Stimulated activated CD4-positive, alpha-beta T cell treated with anti-CD3 and anti-CD28 coated beads, Interleukin-2, amount 100 ng/mL, for 4 hours (primary cell): ENCODE results near the gene SEPTIN8.
A peak's percentile ranks its signal among the peaks of the same experiment; 100 is the strongest.

Experiments used
- DNase-seq: peaks from one replicate; pipeline ENCODE4 v3.0.0-alpha.2; 2020; ENCODE audit warnings: low read depth

The SEPTIN8 gene

GRCh38 chr5:132777209-132778069, at the start of gene SEPTIN8:
Gene SEPTIN8 (minus strand): TSS chr5:132777239. CDS start chr5:132777137, 102 bp downstream.
- DNase-seq, result no peak

DNA sequence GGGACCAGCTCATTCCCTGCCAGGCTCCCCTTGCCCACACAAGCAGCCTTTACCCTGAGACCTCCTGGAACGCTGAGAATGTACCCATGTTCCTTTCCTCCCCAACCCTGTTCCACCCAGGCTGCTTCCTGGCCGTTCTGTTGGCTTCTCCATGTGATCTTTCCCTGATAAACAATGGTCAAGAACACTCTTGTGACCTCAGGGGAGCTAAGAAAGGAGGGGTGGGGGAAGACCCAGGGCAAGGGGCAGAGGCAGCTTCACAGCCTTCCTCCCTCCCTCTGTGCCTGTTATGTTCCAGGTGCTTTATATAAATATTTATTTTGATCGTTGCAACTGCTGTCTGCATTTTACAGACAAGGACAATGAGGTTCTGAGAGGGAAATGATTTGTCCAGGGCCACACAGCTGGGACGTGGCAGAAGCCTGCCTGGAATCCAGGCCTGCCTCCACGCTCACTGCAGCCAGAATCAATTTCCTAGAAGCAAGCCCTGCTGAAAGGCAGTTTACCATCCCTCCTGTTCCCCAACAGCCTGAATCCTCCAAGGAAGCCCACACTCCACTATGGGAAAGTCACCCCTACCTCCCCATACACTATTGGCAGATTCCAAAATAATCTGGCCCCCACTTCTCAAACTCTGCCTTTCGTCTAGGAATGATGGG, 49.5 kb upstream of the SEPTIN8 start:
- DNase-seq, result no peak

DNA sequence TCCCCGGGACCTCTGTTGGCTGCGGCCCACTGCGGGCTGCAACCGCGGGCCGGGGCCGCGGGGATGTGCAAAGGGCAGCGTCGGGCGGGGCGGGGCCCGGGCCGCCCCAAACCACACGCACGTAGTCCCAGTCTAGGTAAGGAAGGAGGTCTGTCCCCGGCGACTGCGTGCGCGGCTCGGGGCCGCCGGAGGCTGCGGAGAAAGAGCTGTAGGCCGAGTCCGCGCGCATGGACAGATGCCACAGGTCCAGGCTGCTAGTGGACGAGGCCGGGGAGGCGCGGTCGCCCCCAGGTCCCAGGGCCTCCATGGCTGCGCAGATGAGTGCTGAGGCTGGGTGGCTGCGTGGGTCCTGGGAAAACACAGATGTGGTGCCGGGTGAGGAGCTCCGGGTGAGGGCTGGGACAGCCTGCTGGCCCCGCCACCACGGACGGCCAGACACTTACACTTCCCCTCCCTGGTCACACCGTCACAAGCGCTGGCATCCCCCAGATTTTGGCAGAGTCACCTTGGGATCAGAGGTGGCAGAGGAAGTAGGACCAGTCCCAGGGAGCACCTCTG, 48.9 kb upstream of the SEPTIN8 start:
- DNase-seq, result no peak

DNA sequence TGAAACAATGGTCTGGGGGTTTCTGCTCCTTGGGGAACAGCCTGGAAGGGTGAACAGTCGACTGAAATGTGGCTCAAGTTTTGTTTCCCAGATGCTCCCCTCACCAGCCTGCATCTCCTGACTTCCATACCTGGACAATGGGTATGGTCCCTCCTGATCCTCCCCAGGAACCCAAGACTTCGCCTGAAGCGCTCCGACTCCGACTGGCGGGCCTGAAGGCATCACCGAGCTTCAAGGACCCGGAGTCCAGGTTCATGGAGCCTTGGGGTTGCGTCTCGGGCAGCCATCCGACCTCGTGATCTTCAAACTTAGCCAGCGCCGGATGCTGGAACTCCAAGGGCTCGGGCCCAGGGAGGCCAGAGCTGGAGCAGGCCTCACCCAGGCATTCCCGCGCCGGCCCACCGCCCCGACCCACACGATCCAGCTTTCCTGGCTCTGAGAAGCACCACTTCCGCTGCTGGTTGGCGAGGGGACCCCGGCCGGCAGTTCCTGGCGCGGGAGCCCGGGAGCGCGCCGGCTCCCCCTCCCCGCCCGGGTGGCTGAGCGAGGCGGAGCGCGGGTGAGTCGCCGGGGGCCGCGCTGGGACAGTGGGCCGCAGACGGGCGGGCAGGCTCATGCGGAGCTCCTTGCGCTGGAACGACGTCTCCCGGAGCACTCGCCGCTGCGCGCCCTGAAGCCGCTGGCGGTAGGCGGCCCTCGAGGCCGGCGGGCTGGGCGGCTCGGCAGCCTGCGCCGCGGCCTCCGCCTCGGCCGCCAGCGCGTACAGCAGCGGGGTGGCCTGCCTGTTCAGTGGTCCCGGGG, 48.2 kb upstream of the SEPTIN8 start:
- DNase-seq, result no peak

DNA sequence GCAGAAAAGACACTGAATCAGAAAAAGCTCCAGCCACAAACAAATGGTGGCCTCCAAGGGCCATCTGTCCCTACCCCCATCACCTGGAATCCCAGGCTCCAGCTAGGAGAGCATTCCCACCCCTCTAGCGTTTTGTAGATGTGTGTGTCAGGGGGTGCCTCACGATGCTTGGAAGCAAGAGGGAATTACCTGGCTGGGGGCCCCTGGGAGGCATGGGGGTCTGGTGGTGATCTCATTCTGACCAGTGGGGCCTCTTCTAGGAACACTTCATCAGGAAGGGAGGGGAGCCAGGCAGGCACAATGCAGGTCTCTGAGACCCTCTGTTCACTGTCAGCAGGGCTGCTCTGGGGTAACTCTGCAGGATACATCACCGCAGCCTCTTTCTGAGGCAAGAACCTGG, 47.4 kb upstream of the SEPTIN8 start:
- DNase-seq, result no peak

- no peak for DNase-seq
Measured at GRCh38 chr5:132823481-132824050, 46.5 kb upstream of the SEPTIN8 start.

- DNase-seq, result no peak
Measured at GRCh38 chr5:132822650-132823480, 45.8 kb upstream of the SEPTIN8 start.

DNA sequence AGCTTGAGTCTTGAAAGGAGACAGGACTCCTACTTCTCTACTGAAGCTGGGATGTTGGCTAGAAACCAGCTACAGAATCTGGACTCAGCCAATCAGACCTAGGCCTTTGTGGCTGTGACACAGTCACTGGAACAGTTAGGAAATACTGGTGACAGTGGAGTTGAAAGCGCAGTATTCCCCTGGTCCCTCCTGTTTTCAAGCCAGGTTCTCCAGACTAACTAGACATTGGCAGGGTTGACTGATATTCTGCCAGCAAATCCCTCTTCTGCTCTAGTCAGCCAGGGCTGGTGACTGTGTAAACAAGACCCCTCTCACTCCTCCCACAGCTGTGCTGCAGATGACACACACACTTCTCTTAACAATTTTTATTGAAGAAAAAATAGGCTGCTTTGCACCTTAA, 44.8 kb upstream of the SEPTIN8 start:
- DNase-seq, result no peak

GRCh38 chr5:132821350-132821749, 44.3 kb upstream of the SEPTIN8 start:
- no peak for DNase-seq

DNA sequence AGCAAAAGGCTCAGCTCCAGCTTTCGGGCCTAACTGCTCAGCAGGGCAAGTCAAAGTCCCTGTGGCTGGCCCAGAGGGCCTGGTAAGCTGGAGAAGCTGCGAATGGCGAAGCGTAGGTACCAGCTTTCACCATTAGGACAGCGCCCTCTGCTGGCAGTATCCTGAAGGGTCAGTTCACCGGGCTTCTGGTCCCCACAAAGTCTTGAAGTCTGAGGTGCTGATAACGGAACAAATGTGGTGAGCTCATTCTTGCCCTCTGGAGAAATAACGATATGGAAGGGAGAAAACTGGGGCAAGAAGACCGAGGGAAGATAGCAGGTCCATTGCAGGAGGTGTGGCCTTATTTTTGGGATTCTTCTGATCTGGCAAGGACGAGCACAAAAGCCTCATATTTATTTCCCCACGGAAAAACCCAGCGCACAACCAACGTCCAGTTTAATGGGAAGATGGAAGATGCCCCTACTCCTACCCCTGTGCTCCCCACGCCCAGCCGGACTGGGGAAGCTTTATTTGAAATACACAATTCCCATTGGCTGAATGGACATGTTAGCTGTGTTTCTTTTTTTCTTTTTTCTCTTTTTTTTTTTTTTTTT, 43.2 kb upstream of the SEPTIN8 start:
- peak; percentile 74 for DNase-seq

DNA sequence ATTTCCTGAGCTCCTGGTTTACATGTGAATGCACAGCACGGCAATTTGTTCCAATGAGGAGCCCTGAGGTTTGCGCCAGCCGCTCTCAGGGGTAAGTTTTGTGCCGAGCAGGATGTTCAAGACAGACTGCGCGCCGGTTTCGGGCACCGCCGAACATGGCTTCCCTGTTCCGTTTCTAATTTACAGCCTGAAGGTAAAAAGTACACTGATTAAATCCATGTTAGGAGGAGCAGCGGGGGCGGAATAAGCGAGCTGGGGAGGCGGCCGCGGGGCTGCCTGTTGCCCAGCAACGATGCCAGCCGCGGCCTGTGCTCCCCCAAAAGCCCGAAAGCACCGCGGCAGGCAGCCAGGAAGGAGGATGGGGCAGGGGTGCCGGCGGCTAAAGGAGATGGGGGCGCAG, 42.4 kb upstream of the SEPTIN8 start:
- no peak for DNase-seq

DNA sequence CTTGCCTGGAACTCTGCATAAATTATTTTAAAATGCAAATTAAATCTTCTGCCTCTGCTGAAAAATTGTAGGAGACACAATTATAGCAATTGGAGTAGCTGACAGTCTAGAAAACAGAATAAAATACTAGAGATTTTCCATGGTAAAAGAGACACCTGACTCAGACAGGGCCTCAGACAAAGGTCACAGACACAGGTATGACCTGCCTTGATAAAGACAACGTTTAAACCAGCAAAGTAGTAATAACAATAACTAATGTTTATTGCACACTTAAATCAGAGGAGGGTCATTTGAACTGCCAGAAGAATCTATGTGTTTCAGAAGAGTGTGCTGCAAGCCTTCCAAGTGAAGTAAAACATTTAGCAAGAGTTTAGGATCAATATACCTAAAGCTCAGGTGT, 40.0 kb upstream of the SEPTIN8 start:
- no peak for DNase-seq

DNA sequence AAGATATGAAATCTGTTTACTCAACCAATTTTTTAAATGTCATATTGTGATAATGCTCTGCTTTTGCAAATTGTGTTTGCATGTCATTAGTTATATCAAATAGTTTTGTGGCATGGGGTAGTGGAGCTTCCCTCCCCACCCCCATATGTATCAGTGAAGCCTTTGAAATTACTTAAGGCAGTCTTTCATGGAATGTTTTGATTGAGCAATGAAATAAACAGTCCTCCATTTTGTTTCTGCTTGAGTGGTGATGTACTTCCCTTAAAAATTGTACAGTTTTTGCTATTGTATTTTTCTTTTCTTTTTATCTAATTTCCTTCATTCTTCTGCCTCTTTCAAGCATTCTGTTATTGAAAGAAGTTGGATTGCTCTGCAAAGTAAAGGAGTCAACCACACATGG, 39.5 kb upstream of the SEPTIN8 start:
- DNase-seq, result no peak

DNA sequence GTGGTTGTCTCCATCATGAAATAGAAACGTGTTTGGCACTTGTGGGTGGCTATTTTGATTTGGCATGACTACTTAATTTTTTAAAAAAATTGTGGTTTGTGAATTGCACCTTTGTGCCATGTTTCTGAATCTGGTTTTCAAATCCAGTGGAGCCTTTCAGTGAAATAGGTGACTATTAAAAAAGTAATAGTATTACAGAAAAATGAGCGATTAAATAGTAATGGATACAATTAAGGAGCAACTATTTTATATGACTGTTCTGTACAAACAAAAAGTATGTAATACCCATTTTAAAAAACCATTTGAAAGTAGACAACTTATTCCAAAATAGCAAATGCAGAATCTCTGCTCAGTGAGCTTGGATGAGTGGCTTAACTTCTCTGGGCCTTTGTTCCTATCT, 39.0 kb upstream of the SEPTIN8 start:
- DNase-seq, result no peak

DNA sequence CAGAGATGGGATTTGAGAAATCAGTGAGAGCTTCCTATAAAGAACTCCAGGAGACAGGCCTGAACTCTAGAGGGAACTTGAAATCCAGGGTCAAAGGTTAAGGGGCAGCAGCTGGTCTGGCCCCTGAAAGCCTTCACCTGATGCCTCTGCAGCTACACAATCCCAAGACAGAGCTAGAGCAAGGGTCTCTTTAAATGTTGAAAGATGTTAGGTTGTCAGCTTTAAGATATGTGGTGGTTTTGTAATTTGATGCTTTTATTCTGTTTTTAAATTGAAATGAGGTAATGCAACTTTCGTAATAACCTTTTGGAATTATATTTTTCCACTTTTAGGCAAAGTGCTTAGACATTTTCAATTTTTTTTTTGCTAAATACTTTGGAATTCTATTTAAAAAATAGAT, 38.4 kb upstream of the SEPTIN8 start:
- no peak for DNase-seq

GRCh38 chr5:132814503-132815294, 37.7 kb upstream of the SEPTIN8 start:
- DNase-seq, result no peak

DNA sequence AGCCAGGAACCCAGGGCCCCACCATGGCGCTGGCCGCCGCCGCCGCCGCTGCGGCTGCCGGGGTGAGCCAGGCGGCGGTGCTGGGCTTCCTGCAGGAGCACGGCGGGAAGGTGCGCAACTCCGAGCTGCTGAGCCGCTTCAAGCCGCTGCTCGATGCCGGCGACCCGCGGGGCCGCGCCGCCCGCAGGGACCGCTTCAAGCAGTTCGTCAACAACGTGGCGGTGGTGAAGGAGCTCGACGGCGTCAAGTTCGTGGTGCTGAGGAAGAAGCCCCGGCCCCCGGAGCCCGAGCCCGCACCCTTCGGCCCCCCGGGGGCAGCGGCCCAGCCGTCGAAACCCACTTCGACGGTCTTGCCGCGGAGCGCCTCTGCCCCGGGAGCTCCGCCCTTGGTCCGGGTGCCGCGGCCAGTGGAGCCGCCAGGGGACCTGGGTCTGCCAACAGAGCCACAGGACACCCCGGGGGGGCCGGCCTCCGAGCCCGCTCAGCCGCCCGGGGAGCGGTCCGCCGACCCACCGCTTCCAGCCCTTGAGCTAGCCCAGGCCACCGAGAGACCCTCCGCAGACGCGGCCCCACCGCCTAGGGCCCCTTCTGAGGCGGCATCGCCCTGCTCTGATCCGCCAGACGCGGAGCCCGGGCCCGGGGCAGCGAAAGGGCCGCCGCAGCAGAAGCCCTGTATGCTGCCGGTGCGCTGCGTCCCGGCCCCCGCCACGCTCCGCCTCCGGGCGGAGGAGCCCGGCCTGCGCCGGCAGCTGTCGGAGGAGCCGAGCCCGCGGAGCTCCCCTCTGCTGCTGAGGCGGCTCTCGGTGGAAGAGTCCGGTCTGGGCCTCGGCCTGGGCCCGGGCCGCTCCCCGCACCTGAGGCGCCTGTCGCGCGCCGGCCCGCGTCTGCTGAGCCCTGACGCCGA, 36.8 kb upstream of the SEPTIN8 start:
- DNase-seq, result no peak

DNA sequence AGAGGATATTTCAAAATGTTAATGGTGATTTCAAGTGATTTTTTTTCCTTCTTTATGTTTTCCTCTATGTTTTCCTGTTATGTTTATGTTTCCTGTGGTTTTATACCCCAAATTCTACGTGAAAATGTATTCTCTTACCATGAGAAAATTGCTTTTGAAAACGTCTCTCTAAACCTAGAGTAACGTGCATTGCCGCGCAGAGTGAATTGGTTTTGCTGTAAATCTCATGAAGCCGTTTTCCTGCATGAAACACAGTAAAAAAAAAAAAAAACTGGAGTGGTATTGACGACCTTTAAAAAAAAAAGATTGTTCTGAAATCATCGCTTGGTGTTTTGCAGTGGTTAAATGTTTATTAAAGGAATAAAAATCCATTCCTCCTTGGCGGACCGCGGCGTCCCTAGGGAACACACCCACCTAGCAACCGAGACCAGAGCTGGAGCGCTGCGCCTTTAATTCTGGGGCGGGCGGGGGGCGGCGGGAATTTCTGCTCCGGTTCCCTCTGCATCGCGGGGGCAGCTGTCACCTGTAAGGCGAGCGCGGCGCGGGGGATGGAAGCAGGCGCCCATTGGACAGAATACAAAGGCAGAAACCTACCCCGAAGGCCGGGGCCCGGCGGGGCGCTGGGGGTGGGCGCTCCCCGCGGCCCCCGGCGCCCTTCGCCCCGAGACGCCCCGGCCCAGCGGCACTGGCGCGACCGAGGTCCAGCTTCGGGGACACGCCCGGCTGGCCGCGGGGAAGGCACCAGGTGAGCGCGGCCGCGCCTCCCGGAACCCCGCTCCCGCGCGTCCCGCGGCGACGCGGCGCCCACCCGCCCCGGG, 36.0 kb upstream of the SEPTIN8 start, which contains the start of gene SOWAHA:
Gene SOWAHA, plus strand, starts transcription at position 522 of the 818 bp plus-strand sequence. CDS start 320 bp downstream, outside the sequence.
- no peak for DNase-seq
